ENCODE data around the gene FAT1.

FAT1 gene

GRCh38 chr4:186541801-186542200 lies 181.9 kb downstream of the FAT1 start:
- no peak for TF ChIP-seq CTCF (conservative IDR thresholded peaks at IDR 0.05)
- no peak for TF ChIP-seq ZFX (IDR thresholded peaks at IDR 0.05)
- no peak overlapping the region for H3K27ac ChIP-seq

GRCh38 chr4:186537843-186538521 lies 185.7 kb downstream of the FAT1 start:
- no peak for TF ChIP-seq ZFX (IDR thresholded peaks at IDR 0.05)
- H3K27ac ChIP-seq = no peak overlapping the region

All from C4-2B (cell line).